Esophagus muscularis mucosa (tissue), 4 donors: ENCODE measurements around the gene HDLBP. TPM values are rescaled to one million over a fixed set of nuclear protein-coding genes. Genes with fewer than 3 reads are reported as not detected.

Source experiments
- DNase-seq: peaks from one replicate; pipeline ENCODE4 v3.0.0-alpha.2; 2017; ENCODE audit errors: extremely low spot score
- H3K27ac ChIP-seq, 4 donors: fragments of 200-600 bp; sonication (generic); replicated peaks in 1 of 4; 1 replicate in 3 of 4; 2 replicates in 1 of 4; pipeline ENCODE4 v1.5.1; 2016 to 2019; ENCODE audit warnings: mild to moderate bottlenecking in 1 of 4
- H3K27me3 ChIP-seq, 4 donors: fragments of 200-600 bp; sonication (generic); one replicate each; pipeline versions ENCODE4 v1.5.1 to v1.6.0; 2016 to 2019
- H3K36me3 ChIP-seq, 4 donors: fragments of 200-600 bp; sonication (generic); one replicate each; pipeline ENCODE4 v1.5.1; 2016 to 2019
- H3K4me1 ChIP-seq, 4 donors: fragments of 200-600 bp; sonication (generic); one replicate each; pipeline ENCODE4 v1.5.1; 2016 to 2019
- H3K4me3 ChIP-seq, 4 donors: fragments of 200-600 bp; sonication (generic); 1 replicate in 2 of 4; 2 replicates in 2 of 4; pipeline ENCODE4 v1.5.1; 2016 to 2019; ENCODE audit warnings: mild to moderate bottlenecking in 4 of 4, moderate library complexity in 1 of 4
- H3K9me3 ChIP-seq, 4 donors: fragments of 200-600 bp; sonication (generic); 1 replicate in 3 of 4; 2 replicates in 1 of 4; pipeline ENCODE4 v1.5.1; 2016 to 2019
- EP300 ChIP-seq: sonication (generic); formaldehyde crosslinking; IDR thresholded peaks from one replicate; pipeline ENCODE4 v1.6.1; 2017; ENCODE audit warnings: antibody characterized with exemption
- POLR2A ChIP-seq: fragments of 450-650 bp; IDR thresholded peaks from one replicate; pipeline ENCODE4 v1.6.1; 2017; ENCODE audit warnings: antibody characterized with exemption, moderate library complexity, mild to moderate bottlenecking, low read depth
- POLR2AphosphoS5 ChIP-seq, 2 donors: sonication (generic); formaldehyde crosslinking; IDR thresholded peaks; one replicate each; pipeline ENCODE4 v1.6.1; 2017; ENCODE audit warnings: antibody characterized with exemption in 2 of 2
- WGBS: methylation state at CpG from one replicate; pipeline ENCODE4 v1.1.5; 2018; 5-methylcytosine and 5-hydroxymethylcytosine counted together
- intact Hi-C: fragments of 100-400 bp; cut with DNase I; formaldehyde crosslinking; loops from one replicate; pipeline ENCODE4 v1.15.1; 2023
- total RNA-seq, 4 donors: library from RNA; depleted of rRNA; stranded (reverse); fragments of >200 nt; gene quantifications; one replicate each; pipeline versions ENCODE4 v1.1.0 to v1.2.1, GENCODE V29; 2016
- TF ChIP-seq, protein P1 (sequence below), 3 experiments: fragments of 200-600 bp in 2 of 3; fragments of 450-650 bp in 1 of 3; sonication (generic) in 2 of 3; IDR thresholded peaks; one replicate each; pipeline ENCODE4 v1.5.1; 2017 to 2019; ENCODE audit warnings: antibody characterized with exemption in 3 of 3, mild to moderate bottlenecking in 2 of 3, moderate library complexity in 1 of 3

Gene HDLBP
- total RNA-seq, 4 donors from 2014 or later = 263 to 479 (median 304) TPM

DNA sequence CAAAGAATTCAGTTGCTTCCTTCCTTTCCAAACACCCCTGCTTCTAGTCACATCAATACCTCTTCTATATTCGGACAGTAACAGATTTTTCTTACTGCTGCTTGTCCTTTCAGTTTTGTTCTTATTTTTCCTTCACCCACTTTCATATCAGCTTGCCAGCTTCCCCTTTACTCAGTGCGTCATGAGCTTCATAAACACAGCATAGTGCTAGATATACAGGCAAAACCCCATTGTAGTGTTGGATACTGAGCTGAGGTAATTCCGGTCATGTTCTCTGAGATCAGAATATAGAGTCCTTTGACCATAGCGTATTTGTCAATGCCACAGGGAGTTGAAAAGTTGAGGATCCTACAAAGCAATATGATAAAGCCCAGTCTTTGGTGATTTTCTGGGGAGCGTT lies 43.0 kb upstream of the HDLBP start:
- 73% methylated on average over 5 of the region's 5 CpGs for WGBS
- intact Hi-C loops = loop anchor here (5.0 to 10.0 kb wide), 2 partner anchors 41 to 346 kb away; partner anchors contain the start of genes HDLBP, ING5 and SEPTIN2
- TF ChIP-seq, protein P1, sequence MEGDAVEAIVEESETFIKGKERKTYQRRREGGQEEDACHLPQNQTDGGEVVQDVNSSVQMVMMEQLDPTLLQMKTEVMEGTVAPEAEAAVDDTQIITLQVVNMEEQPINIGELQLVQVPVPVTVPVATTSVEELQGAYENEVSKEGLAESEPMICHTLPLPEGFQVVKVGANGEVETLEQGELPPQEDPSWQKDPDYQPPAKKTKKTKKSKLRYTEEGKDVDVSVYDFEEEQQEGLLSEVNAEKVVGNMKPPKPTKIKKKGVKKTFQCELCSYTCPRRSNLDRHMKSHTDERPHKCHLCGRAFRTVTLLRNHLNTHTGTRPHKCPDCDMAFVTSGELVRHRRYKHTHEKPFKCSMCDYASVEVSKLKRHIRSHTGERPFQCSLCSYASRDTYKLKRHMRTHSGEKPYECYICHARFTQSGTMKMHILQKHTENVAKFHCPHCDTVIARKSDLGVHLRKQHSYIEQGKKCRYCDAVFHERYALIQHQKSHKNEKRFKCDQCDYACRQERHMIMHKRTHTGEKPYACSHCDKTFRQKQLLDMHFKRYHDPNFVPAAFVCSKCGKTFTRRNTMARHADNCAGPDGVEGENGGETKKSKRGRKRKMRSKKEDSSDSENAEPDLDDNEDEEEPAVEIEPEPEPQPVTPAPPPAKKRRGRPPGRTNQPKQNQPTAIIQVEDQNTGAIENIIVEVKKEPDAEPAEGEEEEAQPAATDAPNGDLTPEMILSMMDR (IDR thresholded peaks at IDR 0.05) = no peak
- TF ChIP-seq EP300 = no peak
- TF ChIP-seq POLR2A = no peak
- no peak for TF ChIP-seq POLR2AphosphoS5 (IDR thresholded peaks at IDR 0.05)
- H3K27ac ChIP-seq = no peak overlapping the region
- H3K9me3 ChIP-seq = no peaks in the 10 kb centered on the region
- no peaks in the 10 kb centered on the region for H3K27me3 ChIP-seq
- peaks cover 26 to 44% (median 34%) of the 10 kb centered on the region in 4 donors for H3K4me1 ChIP-seq
- no peak for DNase-seq
- H3K4me3 ChIP-seq = no peak overlapping the region
- H3K36me3 ChIP-seq = peaks cover 0 to 14% (median 5%) of the 10 kb centered on the region in 4 donors

DNA sequence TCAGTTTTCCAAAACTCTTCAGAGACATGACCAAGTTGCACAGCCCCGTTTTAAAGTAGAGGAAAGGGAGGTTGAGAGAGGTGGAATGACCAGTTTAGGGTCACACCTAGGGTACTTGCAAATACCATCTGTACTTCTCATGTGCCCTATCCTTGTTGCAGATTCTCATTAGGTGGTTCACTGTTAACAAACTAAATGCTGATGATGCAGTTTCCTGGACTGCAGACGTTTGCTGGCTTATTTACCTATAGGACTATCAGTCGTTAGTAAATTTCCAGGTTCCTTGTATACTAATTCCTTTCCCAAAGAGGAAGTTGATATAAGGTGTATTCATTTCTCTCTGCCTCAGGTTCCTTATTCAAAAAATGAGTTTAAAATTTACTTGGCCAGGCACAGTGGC lies 42.1 kb upstream of the HDLBP start:
- Histone ChIP-seq H3K27ac (no peak overlapping the region), H3K4me3 (peak overlapping the region in 1 of 4 donors; percentile 82), H3K27me3 (no peaks in the 10 kb centered on the region), H3K36me3 (peaks cover 8 to 24% (median 12%) of the 10 kb centered on the region in 4 donors), H3K9me3 (no peaks in the 10 kb centered on the region), H3K4me1 (peaks cover 22 to 38% (median 31%) of the 10 kb centered on the region in 4 donors)
- intact Hi-C loops = loop anchor here (5.0 to 10.0 kb wide), 2 partner anchors 40 to 347 kb away; partner anchors contain the start of genes HDLBP, ING5 and SEPTIN2
- TF ChIP-seq POLR2AphosphoS5 (IDR thresholded peaks at IDR 0.05) = no peak
- WGBS = 67% methylated on average over 3 of the region's 3 CpGs
- DNase-seq = no peak

DNA sequence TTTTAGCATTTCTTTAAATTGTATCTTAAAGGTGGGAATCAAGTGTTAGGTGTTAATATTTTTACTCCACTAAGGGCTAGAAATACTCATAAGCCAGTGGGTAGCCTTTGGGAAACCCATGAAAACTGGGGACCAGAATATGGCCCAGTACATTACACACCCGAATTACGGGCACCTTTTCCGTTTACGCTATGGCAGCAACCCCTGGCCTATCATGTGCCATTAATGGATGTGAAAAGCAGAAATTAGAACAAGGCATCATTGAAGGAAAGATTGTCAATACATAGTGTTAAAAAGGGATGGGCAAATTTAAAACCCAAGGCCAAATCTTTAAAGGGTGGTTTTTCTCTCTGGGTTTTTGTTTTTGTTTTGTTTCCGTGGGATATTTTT lies 41.4 kb upstream of the HDLBP start:
- H3K4me3 ChIP-seq = peak overlapping the region; percentile 64 to 93 (median 83)
- intact Hi-C loops = loop anchor here (5.0 to 10.0 kb wide), 2 partner anchors 40 to 348 kb away; partner anchors contain the start of genes HDLBP, ING5 and SEPTIN2
- peaks cover 14 to 30% (median 19%) of the 10 kb centered on the region in 4 donors for H3K36me3 ChIP-seq
- H3K27me3 ChIP-seq = no peaks in the 10 kb centered on the region
- H3K9me3 ChIP-seq = no peaks in the 10 kb centered on the region
- 25% methylated on average over 5 of the region's 5 CpGs for WGBS
- H3K27ac ChIP-seq = peak overlapping the region; percentile 87 to 98 (median 92)
- TF ChIP-seq, protein P1 (IDR thresholded peaks at IDR 0.05) = no peak
- TF ChIP-seq POLR2AphosphoS5 (IDR thresholded peaks at IDR 0.05) (no peak), EP300 (no peak), POLR2A (no peak)
- DNase-seq = no peak
- H3K4me1 ChIP-seq = peaks cover 22 to 38% (median 31%) of the 10 kb centered on the region in 4 donors

DNA sequence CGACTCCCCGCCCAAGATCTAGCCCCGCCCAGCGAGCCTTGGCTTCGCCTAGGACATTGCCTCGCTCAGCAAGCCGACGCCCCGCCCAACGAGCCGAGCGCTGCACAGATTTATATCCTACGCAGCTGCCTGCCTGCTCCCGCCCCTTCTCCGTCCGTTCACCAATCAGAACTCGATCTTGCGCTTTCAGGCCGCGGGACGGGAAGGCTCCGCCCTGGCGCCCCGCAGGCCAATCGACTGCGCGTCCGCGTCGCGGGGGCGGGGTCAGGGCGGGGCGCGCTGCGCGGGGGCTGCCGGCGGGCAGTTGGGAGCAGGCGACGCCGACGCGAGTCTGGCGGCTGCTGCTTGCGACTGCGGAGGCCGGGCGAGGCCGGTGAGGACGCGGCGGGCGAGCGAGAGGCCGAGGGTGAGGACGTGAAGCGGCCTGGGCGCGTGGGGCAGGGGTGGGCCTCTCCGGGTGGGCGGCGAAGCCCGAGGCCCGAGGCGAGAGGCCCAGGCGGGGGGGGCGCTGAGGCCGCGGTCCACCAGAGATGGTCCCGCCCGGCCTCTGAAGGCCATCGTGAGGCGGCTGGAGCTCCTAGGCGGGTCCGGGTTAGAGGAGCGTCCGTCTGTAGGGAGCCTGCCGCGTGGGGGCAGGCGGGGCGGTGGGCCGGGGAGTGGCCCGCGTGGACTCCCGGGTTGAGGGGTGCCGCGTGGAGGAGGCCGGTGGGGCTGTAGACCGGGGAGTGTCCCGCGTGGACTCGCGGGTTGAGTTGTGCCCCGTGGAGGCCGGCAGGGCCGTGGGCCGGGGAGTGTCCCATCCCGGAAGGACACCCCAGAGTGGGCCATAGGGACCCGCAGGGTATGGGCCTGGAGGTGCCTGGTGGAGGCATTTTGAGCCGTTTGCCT lies 40.8 kb upstream of the HDLBP start, which contains the start of gene FARP2:
FARP2 (plus strand) TSS at position 303 of the 888 bp plus-strand sequence. CDS start 16,823 bp downstream, outside the sequence.
- 0% methylated on average over 13 of the region's 101 CpGs for WGBS
- TF ChIP-seq EP300 (no peak), POLR2AphosphoS5 (IDR thresholded peaks at IDR 0.05) (peak; percentile 68 to 84), POLR2A (no peak)
- H3K27ac ChIP-seq = peak within 1 kb of the TSS; percentile 87 to 98 (median 92)
- DNase-seq = peak; percentile 100
- H3K27me3 ChIP-seq = no peaks in the 10 kb centered on the region
- intact Hi-C loops = loop anchor here (5.0 to 10.0 kb wide), 2 partner anchors 39 to 349 kb away; partner anchors contain the start of genes HDLBP, ING5 and SEPTIN2
- no peaks in the 10 kb centered on the region for H3K9me3 ChIP-seq
- H3K36me3 ChIP-seq = peaks cover 20 to 37% (median 25%) of the 10 kb centered on the region in 4 donors
- peaks cover 22 to 38% (median 31%) of the 10 kb centered on the region in 4 donors for H3K4me1 ChIP-seq
- H3K4me3 ChIP-seq = peak within 1 kb of the TSS; percentile 64 to 93 (median 83)

DNA sequence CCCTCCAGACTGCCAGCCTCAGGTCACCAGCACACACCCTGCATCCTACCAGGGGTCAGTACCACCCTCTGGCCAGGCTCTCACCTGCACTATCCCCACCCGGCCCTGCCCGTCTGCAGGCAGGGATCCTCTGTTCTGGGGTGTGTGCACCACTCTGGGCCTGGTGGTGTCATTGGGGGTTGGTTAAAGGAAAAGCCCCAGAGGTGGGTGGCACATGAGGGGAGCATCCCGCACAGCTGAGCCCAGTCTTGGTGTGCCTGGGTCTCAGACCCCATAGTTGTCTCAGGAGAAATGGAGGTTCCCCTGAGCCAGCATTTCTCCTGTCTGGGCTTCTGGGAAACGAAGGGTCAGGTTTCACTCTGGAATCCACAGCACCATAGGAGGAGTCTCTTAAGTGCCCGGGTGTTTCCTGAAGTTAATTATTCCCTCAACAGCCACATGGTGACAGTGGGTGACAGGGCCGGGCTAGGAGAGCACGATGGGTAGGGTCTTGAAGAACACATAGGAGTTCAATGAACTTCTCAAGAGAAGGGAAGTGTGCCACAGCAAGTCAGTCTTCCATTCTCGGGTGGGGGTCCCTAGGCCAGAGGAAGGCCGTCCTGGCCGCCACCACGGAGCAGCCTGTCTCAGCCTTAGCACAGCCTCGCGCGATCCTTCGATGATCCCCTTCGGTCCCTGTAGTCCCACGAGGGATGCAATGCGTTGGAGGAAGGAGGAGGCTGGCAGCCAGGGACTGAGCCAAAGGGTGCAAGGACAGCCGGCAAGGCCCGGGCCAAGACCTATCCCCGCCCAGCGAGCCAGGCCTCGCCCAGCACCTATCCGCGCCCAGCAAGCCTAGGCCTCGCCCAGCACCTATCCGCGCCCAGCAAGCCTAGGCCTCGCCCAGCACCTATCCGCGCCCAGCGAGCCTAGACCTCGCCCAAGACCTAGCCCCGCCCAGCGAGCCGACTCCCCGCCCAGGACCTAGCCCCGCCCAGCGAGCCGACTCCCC lies 39.5 kb upstream of the HDLBP start:
- Histone ChIP-seq H3K27ac (peak overlapping the region; percentile 71 to 85 (median 78)), H3K4me3 (peak overlapping the region; percentile 32 to 46 (median 42)), H3K9me3 (no peaks in the 10 kb centered on the region), H3K36me3 (peaks cover 30 to 49% (median 38%) of the 10 kb centered on the region in 4 donors), H3K27me3 (no peaks in the 10 kb centered on the region), H3K4me1 (peaks cover 22 to 38% (median 31%) of the 10 kb centered on the region in 4 donors)
- intact Hi-C loops = loop anchor here (5.0 to 10.0 kb wide), 2 partner anchors 38 to 350 kb away; partner anchors contain the start of genes HDLBP, ING5 and SEPTIN2
- no peak for DNase-seq
- TF ChIP-seq EP300 = no peak
- TF ChIP-seq POLR2AphosphoS5 (IDR thresholded peaks at IDR 0.05) = peak; percentile 28 to 63
- WGBS = 27% methylated on average over 8 of the region's 40 CpGs
